Suprapubic skin (tissue), 4 donors: ENCODE results near the gene REV3L. TPM values are rescaled to one million over a fixed set of nuclear protein-coding genes. Genes with fewer than 3 reads are reported as not detected.

Experiments
- DNase-seq, 2 donors: peaks; one replicate each; pipeline ENCODE4 v3.0.0-alpha.2; 2019; ENCODE audit warnings: low spot score in 2 of 2
- H3K27ac ChIP-seq: fragments of 200-600 bp; sonication (generic); one replicate; pipeline ENCODE4 v1.5.1; 2019
- H3K27me3 ChIP-seq: fragments of 200-600 bp; sonication (generic); one replicate; pipeline ENCODE4 v1.5.1; 2019
- H3K36me3 ChIP-seq: fragments of 200-600 bp; sonication (generic); one replicate; pipeline ENCODE4 v1.5.1; 2019
- H3K4me1 ChIP-seq: fragments of 200-600 bp; sonication (generic); one replicate; pipeline ENCODE4 v1.5.1; 2019
- H3K4me3 ChIP-seq: fragments of 200-600 bp; sonication (generic); one replicate; pipeline ENCODE4 v1.5.1; 2019; ENCODE audit warnings: mild to moderate bottlenecking
- H3K9me3 ChIP-seq: fragments of 200-600 bp; sonication (generic); one replicate; pipeline ENCODE4 v1.5.1; 2019
- CTCF ChIP-seq, 2 donors: fragments of 200-600 bp in 1 of 2; fragments of 450-650 bp in 1 of 2; sonication (generic) in 1 of 2; IDR thresholded peaks; one replicate each; pipeline ENCODE4 v1.5.1; 2016 to 2019; ENCODE audit warnings: antibody characterized with exemption in 2 of 2, mild to moderate bottlenecking in 1 of 2, moderate library complexity in 1 of 2
- EP300 ChIP-seq: sonication (generic); formaldehyde crosslinking; IDR thresholded peaks from one replicate; pipeline ENCODE4 v1.6.1; 2017; ENCODE audit warnings: antibody characterized with exemption
- POLR2A ChIP-seq, 2 donors: fragments of 450-650 bp; IDR thresholded peaks; one replicate each; pipeline ENCODE4 v1.6.1; 2017; ENCODE audit warnings: antibody characterized with exemption in 2 of 2, mild to moderate bottlenecking in 2 of 2, moderate library complexity in 2 of 2
- POLR2AphosphoS5 ChIP-seq, 3 donors: sonication (generic); formaldehyde crosslinking; IDR thresholded peaks; one replicate each; pipeline ENCODE4 v1.6.1; 2017; ENCODE audit warnings: antibody characterized with exemption in 3 of 3
- WGBS: methylation state at CpG from one replicate; pipeline ENCODE4 v1.1.5; 2018; 5-methylcytosine and 5-hydroxymethylcytosine counted together
- total RNA-seq, 4 donors: library from RNA; depleted of rRNA; stranded (reverse); fragments of >200 nt; gene quantifications; one replicate each; pipeline ENCODE4 v1.1.0, GENCODE V29; 2016

The REV3L gene
- total RNA-seq, 4 donors from 2014 or later, result 15.7 to 47.5 (median 21.5) TPM

- DNase-seq, result no peak
- H3K4me1 ChIP-seq, result no peaks in the 10 kb centered on the region
- H3K36me3 ChIP-seq, result peaks cover 46% of the 10 kb centered on the region
- 80% methylated on average over 2 of the region's 2 CpGs for WGBS
- H3K27ac ChIP-seq, result no peak overlapping the region
- H3K27me3 ChIP-seq, result no peaks in the 10 kb centered on the region
- no peaks in the 10 kb centered on the region for H3K9me3 ChIP-seq
- no peak for TF ChIP-seq POLR2AphosphoS5 (IDR thresholded peaks at IDR 0.05)
- no peak for TF ChIP-seq POLR2A (IDR thresholded peaks at IDR 0.05)
- no peak for TF ChIP-seq EP300
- no peak for TF ChIP-seq CTCF (IDR thresholded peaks at IDR 0.05)
- H3K4me3 ChIP-seq, result no peak overlapping the region
Observed at GRCh38 chr6:111388681-111389080, 94.3 kb downstream of the REV3L start.

- no peaks in the 10 kb centered on the region for H3K9me3 ChIP-seq
- H3K4me1 ChIP-seq, result no peaks in the 10 kb centered on the region
- peaks cover 62% of the 10 kb centered on the region for H3K36me3 ChIP-seq
- no peak for TF ChIP-seq POLR2AphosphoS5 (IDR thresholded peaks at IDR 0.05)
- no peak for TF ChIP-seq EP300
- no peak for TF ChIP-seq POLR2A (IDR thresholded peaks at IDR 0.05)
- no peak for TF ChIP-seq CTCF (IDR thresholded peaks at IDR 0.05)
- no peaks in the 10 kb centered on the region for H3K27me3 ChIP-seq
- no peak overlapping the region for H3K4me3 ChIP-seq
- H3K27ac ChIP-seq, result no peak overlapping the region
- DNase-seq, result no peak
- WGBS, result 89% methylated on average over 9 of the region's 9 CpGs
Observed at GRCh38 chr6:111382476-111383294, 100.3 kb downstream of the REV3L start.

- peaks cover 61% of the 10 kb centered on the region for H3K36me3 ChIP-seq
- TF ChIP-seq POLR2AphosphoS5 (IDR thresholded peaks at IDR 0.05), result no peak
- no peak for TF ChIP-seq POLR2A (IDR thresholded peaks at IDR 0.05)
- TF ChIP-seq EP300, result no peak
- no peak for TF ChIP-seq CTCF (IDR thresholded peaks at IDR 0.05)
Observed at GRCh38 chr6:111381728-111382127, 101.3 kb downstream of the REV3L start.

GRCh38 chr6:111381123-111381522 lies 101.9 kb downstream of the REV3L start:
- no peaks in the 10 kb centered on the region for H3K4me1 ChIP-seq
- H3K36me3 ChIP-seq, result peaks cover 62% of the 10 kb centered on the region
- no peaks in the 10 kb centered on the region for H3K27me3 ChIP-seq
- DNase-seq, result no peak
- no peak for TF ChIP-seq CTCF (IDR thresholded peaks at IDR 0.05)
- no peak for TF ChIP-seq EP300
- TF ChIP-seq POLR2A (IDR thresholded peaks at IDR 0.05), result no peak
- TF ChIP-seq POLR2AphosphoS5 (IDR thresholded peaks at IDR 0.05), result no peak
- no peak overlapping the region for H3K4me3 ChIP-seq
- no peak overlapping the region for H3K27ac ChIP-seq
- no peaks in the 10 kb centered on the region for H3K9me3 ChIP-seq

More at GRCh38 chr6:111381728-111382127, 101.3 kb downstream of the REV3L start:
- DNase-seq, result no peak
- WGBS, result 88% methylated on average over 1 of the region's 1 CpG
- H3K9me3 ChIP-seq, result no peaks in the 10 kb centered on the region
- no peak overlapping the region for H3K27ac ChIP-seq
- H3K4me1 ChIP-seq, result no peaks in the 10 kb centered on the region
- H3K27me3 ChIP-seq, result no peaks in the 10 kb centered on the region
- H3K4me3 ChIP-seq, result no peak overlapping the region

GRCh38 chr6:111379831-111380230 lies 103.2 kb downstream of the REV3L start:
- 96% methylated on average over 2 of the region's 2 CpGs for WGBS
- no peaks in the 10 kb centered on the region for H3K9me3 ChIP-seq
- DNase-seq, result no peak
- H3K4me3 ChIP-seq, result no peak overlapping the region
- H3K27me3 ChIP-seq, result no peaks in the 10 kb centered on the region
- TF ChIP-seq EP300 (no peak), CTCF (IDR thresholded peaks at IDR 0.05) (no peak), POLR2AphosphoS5 (IDR thresholded peaks at IDR 0.05) (no peak), POLR2A (IDR thresholded peaks at IDR 0.05) (no peak)
- H3K27ac ChIP-seq, result no peak overlapping the region
- H3K4me1 ChIP-seq, result no peaks in the 10 kb centered on the region
- H3K36me3 ChIP-seq, result peaks cover 62% of the 10 kb centered on the region
